GM21381 (cell line): Measurements from ENCODE around the gene CXADR.

Experiments used
- ATAC-seq: cut with Tn5 transposase; IDR thresholded peaks from one replicate; pipeline ENCODE4 v1.9.1; 2021; ENCODE audit warnings: mild to moderate bottlenecking, moderate library complexity; ENCODE audit not compliant: unreplicated experiment

CXADR gene

GRCh38 chr21:17539323-17539722 lies 26.5 kb downstream of the CXADR start:
- ATAC-seq = no peak

GRCh38 chr21:17539743-17540341 lies 27.0 kb downstream of the CXADR start:
- ATAC-seq = no peak

GRCh38 chr21:17540530-17540929 lies 27.7 kb downstream of the CXADR start:
- no peak for ATAC-seq

GRCh38 chr21:17542371-17543011 lies 29.6 kb downstream of the CXADR start:
- ATAC-seq = no peak

- no peak for ATAC-seq
Measured at GRCh38 chr21:17545007-17545406, 32.2 kb downstream of the CXADR start.

- no peak for ATAC-seq
Measured at GRCh38 chr21:17548262-17548661, 35.4 kb downstream of the CXADR start.

- no peak for ATAC-seq
Measured at GRCh38 chr21:17550671-17551308, 37.9 kb downstream of the CXADR start.

GRCh38 chr21:17552410-17552809 lies 39.6 kb downstream of the CXADR start:
- no peak for ATAC-seq

GRCh38 chr21:17554120-17554519 lies 41.3 kb downstream of the CXADR start:
- ATAC-seq = no peak

- ATAC-seq = no peak
Measured at GRCh38 chr21:17554679-17555465, 42.0 kb downstream of the CXADR start.

GRCh38 chr21:17560377-17561025 lies 47.7 kb downstream of the CXADR start:
- no peak for ATAC-seq

- no peak for ATAC-seq
Measured at GRCh38 chr21:17570786-17571185, 57.9 kb downstream of the CXADR start.

- no peak for ATAC-seq
Measured at GRCh38 chr21:17572431-17572830, 59.6 kb downstream of the CXADR start.

GRCh38 chr21:17575076-17575475 lies 62.2 kb downstream of the CXADR start:
- ATAC-seq = no peak

- ATAC-seq = no peak
Measured at GRCh38 chr21:17576080-17576835, 63.4 kb downstream of the CXADR start.

GRCh38 chr21:17577701-17578100 lies 64.9 kb downstream of the CXADR start:
- ATAC-seq = no peak

GRCh38 chr21:17578162-17578561 lies 65.3 kb downstream of the CXADR start:
- no peak for ATAC-seq

- ATAC-seq = no peak
Measured at GRCh38 chr21:17578876-17579275, 66.0 kb downstream of the CXADR start.

GRCh38 chr21:17580319-17580718 lies 67.5 kb downstream of the CXADR start:
- ATAC-seq = no peak

- ATAC-seq = no peak
Measured at GRCh38 chr21:17583898-17584297, 71.1 kb downstream of the CXADR start.
